GM21723 (cell line): ENCODE data around the gene KLK6.

Source experiments
- ATAC-seq: cut with Tn5 transposase; IDR thresholded peaks from one replicate; pipeline ENCODE4 v1.9.1; 2021; ENCODE audit warnings: mild to moderate bottlenecking, moderate library complexity; ENCODE audit not compliant: unreplicated experiment

KLK6 gene

DNA sequence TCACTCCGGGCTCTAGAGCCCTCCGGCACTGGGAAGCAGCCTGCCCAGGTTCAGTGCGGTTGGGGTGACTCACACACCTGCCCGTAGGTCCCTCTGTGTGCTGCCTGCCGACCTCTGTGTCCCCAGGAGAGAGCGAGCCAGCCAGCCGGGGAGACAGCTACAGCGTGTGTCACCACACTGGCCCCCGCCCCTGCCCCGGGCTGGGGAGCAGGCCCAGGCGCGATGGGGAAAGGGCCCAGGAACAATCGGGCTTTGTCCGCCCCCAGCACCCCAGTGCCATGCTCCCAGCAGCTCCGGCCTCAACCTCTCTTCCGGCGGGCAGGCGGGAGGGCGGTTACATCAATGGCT is at the start of gene KLK6:
TSS of gene KLK6 (minus strand) at position 179 of the 348 bp plus-strand sequence. CDS start 1,487 bp downstream, outside the sequence.
- ATAC-seq: no peak

- no peak for ATAC-seq
Observed at GRCh38 chr19:51018745-51019543, 49.6 kb upstream of the KLK6 start.

DNA sequence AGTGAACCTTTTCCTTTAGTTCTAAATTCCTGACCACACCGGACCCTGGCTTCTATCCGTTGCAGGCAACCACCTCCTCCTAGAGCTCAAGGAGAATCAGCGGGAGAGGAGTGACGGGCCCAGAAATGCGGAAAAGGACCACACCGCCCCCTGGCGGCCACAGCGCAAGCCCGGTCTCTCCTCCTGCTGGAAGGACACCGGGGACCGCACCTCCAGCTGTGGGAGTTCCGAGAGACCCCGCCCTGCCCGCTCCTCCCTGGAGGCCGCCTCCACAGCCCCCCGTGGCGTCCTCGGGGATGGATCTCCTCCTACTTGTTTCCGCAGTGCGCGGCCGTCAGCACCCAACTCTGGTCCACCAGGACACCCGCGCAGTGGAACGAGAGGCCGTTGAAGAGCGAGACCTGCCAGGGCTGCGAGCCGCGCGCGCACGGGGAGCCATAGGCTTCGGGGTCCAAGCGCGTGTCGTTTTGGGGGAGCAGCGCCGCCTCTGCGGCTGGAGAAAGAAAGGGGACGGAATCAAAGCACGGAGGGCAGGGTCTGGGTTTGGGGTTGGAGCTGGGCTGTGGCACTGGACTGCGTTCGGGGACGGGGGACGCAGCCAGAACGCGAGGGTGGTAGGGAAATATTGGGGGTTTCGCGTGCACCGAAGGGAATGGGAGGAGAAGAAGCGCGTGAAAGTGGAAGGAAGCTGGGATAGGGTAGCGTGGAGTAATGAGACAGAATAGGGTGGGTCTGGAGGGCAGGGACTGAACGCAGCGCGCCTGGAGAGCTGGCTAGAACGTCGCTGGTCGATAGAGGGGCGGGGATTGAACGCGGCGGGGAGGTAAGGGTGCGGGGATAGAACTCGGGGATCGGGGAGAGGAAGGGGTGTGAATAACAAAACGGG is 47.6 kb upstream of the KLK6 start:
- no peak for ATAC-seq

DNA sequence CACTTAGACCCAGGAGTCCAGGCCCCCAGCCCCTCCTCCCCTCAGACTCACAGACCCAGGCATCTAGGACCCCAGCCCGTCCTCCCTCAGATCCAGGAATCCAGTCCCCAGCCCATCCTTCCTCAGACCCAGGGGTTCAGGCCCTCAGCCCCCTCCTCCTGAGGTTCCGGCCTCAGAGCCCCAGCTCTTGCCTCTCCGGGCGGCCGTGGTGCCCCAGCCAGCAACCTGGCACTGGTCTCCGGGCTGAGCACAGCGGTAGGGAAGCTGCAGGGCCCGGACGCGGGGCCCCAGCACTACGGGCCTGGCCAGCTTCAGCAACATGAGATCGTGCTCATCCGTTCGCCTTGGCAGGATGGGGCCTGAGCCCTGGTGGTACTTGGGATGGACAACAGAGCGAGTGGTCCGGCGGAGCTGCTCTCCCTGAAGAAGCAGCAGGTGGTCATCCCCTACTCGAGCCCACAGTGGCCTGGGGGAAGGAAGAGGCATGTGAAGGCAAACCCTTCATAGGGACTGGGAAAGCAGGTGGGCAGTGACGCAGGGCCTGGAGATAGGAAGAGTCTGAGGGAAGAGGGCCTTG is 46.4 kb upstream of the KLK6 start:
- no peak for ATAC-seq

DNA sequence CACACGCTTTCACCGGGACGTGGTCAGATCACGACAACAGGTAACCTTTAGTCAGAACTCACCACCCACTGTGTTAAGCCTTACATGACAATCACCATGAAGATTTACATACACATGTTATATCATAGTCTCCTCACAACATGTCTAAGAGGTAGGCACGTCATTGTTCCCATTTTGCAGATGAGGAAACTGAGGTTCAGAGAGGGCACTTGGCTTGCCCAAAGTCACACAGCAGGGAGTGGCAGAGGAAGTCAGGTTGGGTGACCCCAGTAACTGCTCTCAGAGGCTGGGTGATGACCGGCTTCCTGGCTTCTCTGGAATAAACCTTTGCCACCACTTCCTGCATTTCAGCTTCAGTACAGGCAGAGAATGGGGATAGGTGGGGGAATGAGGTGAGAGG is 44.9 kb upstream of the KLK6 start:
- ATAC-seq: no peak

DNA sequence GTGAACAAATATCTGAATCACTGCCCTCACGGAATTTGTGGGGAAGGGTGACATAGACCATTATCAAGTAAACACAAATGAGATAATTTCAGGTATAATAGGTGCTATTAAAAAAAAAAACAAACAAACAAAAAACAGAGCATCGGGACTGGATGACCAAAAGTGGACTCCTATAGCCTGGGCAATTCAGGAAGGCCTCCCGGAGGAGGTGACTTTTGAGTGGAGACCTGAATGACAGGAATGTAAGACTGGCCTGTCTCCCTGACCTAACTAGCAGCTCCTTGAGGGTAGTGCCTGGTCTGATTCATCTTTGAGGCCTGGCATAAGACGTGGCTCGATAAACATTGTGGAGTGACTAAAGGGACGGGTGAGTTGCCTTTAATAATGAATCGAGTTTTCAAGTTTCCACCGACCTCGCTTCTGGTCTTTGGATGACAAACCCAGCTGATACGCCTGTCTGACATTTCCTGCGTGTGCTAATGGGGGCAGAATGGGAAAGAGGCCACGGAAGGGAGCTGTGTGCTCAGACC is 43.3 kb upstream of the KLK6 start:
- no peak for ATAC-seq

- ATAC-seq: no peak
Observed at GRCh38 chr19:51010066-51010795, 40.8 kb upstream of the KLK6 start.

- no peak for ATAC-seq
Observed at GRCh38 chr19:51009061-51009891, 39.9 kb upstream of the KLK6 start.

- no peak for ATAC-seq
Observed at GRCh38 chr19:51007488-51007887, 38.1 kb upstream of the KLK6 start.

GRCh38 chr19:51006406-51006805 is 37.0 kb upstream of the KLK6 start:
- ATAC-seq: no peak

DNA sequence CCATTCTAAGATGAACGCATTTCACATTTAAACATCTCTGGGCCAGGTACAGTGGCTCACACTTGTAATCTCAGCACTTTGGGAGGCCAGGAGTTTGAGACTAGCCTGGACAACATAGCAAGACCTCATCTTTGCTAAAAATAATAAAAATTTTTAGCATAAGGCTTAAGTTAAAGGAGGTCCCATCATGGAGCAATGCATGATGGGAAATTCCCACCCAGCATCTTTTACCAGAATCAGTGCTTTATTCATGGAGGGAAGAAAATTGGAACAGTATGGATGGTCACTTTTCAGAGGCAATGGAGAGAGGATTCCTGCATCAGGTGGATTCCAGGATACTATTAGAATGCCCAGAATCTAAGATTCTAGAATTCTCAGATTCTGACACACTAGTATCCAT is 35.9 kb upstream of the KLK6 start:
- no peak for ATAC-seq

DNA sequence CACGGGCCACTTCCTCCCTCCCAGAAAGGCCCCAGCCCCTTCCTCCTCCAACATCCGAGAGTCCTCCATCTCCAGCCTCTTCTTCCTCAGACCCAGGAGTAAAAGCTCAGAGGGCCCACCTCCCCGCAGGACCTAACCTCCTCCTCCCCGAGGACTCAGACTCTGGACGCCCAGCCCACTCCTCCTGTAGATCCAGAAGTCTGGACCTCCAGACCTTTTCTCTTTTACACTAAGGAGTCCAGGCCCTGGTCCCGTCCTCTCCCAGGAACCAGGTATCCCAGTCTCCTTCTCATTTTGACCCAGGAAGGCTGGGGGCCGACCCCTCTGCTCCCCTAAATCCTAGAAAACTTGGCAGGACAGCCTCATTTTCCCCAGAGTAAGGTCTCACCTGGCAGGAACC is 33.9 kb upstream of the KLK6 start:
- ATAC-seq: no peak

DNA sequence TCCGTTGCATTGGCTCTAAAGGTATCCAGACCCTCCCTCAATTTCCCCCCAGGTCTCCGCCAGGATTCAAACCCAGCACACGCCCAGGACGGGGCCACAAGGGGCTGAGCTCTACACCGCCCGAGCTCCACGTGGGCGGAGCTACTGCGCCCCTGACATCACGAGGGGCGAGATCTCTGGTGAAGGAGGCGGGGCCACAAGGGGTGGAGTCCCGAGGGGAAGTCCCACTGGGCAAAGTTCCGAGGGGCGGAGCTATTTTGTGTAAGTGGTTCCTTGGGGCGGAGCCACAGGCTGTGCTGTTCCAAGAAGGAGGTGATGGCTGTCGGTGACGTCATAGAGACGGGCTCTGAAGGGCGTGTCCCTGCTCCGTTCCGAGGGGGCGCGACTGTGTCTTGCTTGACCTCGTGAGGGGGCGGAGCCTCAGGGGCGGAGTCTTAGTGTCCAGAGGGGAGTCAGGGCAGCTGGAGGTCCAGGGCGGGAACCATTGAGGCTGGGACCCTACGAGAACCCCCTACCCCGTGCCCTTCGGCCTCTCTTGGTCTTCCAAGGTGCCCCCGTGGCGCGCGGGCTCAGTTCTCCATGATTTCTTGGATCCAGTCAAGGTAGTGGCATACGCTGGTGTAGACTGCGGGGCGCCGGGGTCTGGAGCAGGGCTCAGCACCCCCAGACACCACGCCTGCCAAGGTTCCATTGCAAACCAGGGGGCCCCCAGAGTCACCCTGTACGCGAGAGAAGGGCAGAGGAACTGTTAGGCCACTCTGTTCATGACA is 33.3 kb upstream of the KLK6 start:
- no peak for ATAC-seq

DNA sequence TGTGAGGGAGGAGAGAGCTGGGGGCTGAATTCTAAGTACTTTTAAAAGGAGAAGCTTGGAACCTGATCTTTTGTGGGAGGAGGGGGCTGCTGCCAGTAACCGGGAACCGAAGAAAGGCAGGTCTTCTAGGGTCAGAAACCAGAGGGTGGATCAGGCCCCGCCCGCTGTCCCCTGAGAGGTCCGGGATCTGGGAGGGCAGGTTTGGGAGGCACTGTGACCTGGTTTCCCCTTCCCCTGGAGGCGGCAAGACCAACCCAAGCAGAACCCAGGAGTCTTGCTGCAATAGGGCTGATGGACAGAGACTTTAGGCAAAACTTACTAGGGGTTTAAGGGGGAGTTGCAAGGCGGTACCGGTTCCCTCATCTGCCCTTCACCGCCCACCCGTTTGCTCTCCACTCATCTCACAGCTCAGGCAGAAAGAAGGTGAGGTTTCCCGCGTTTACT is 32.7 kb upstream of the KLK6 start:
- ATAC-seq: no peak

DNA sequence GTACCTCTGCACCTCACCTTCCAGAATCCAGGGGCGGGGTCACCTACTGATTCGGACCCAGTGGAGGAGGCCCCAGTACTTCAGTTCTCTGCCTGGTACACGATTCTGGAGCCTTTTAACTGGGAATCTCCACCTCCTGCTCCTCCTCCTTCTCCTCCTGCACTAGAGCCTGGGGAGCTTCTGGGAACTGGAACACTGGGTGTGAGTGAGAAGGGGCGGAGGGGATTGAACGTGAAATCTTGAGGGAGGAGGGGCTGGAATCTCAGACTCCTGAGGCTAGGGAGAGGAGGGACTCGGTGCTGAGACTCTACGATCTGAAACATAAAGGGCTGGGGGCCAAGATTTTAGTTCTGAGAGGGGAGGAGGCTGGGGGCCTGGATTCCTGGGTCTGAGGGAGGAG is 32.1 kb upstream of the KLK6 start, which contains the start of gene KLK8:
TSS of gene KLK8 (minus strand) at position 90 of the 400 bp plus-strand sequence. CDS start 437 bp downstream, outside the sequence.
- ATAC-seq: no peak

- no peak for ATAC-seq
Observed at GRCh38 chr19:51000981-51001380, 31.6 kb upstream of the KLK6 start.

GRCh38 chr19:51000426-51000825 is 31.0 kb upstream of the KLK6 start:
- no peak for ATAC-seq

- ATAC-seq: no peak
Observed at GRCh38 chr19:50998686-50999085, 29.3 kb upstream of the KLK6 start.

DNA sequence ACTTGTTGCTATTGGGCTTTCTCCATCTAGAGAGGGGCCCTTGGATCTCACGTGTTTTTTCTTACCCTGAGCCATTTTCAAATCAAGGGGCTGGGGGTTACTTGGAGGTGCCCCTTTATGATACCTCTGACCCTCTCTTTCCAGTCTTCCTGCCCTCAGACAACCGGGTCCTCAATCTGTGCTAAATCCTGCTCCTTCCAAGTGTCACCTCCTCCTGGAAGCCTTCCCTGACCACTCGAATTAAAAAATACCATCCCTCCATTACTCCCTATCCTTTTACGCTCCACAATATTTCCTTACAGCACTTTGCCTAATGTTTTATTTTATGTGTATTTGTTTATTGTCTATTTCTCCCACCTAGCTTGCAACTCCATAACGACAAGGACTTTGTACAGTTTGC is 28.7 kb upstream of the KLK6 start:
- ATAC-seq: no peak
